ENCODE measurements around the gene MYO5A.
A peak's percentile ranks its signal among the peaks of the same experiment; 100 is the strongest.

Gene MYO5A

DNA sequence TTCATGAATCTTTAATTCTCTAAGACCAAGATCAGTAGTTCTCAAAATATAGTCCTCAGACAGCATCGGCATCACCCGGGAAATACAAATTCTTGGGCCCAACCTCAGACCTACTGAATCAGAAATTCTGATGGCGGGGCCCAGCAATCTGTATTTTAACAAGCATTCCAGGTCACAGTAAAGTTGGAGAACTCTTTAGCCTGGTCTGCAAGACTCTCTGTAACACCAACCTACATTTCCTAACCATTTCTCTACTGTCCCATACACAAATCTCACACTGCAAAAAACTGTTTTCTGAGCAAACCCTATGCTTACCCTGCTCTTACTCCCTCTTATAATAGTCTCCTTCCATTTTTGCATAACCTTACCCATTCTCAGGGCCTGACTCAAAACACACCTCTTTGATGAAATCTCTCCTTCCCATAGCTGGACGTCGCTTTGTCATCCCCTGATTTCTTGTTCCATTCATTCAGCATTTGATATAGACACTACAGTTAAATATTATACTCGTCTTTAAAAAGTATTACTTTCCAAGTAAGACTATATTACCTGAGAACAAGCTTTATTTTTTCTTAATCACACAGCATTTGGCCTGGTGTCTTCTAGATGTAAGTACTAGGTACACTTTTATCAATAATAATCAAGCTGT is 149.8 kb downstream of the MYO5A start:
- FAIRE-seq (no peak), DNase-seq (ENCODE audit: insufficient read length, low spot score) (no peak)

DNA sequence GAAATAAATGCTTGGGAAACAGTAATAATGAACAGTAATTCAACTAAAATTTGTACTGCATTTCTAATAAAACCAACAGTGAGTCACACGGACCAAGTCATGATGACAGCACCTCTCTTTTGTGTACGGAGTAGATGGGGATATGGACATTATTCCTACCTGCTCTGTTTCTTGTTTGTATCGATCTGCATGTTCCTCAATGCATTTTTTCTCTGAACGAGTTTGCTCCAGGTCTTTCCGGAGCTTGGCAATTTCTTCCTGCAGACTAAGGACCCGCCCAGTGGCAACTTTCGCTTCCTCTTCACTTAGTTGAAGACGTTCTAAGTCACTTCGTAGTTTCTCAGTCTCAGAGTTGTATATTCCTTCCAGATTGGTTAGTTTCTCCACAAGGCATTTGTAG is 158.7 kb downstream of the MYO5A start:
- FAIRE-seq: no peak
- DNase-seq (ENCODE audit: insufficient read length, low spot score): no peak

DNA sequence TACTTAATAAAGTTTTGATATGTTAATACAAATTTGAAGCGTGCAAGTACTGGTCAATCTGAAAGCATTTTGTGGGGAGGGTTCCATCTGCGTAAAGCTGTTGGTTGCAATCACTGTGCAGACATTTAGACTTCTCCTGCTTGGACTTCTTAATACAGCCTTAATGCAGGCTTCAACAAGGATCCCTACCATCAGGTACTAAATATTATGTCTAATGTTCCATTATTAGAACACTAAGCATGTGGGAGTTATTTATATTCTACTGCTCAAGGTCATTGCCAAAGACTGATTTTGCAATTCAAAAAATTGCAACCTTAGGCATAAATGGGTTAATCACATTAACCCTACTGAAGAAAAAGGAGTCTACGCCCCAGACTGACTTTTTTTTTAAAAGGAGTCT is 159.2 kb downstream of the MYO5A start:
- no peak for DNase-seq (ENCODE audit: insufficient read length, low spot score)
- no peak for FAIRE-seq

DNA sequence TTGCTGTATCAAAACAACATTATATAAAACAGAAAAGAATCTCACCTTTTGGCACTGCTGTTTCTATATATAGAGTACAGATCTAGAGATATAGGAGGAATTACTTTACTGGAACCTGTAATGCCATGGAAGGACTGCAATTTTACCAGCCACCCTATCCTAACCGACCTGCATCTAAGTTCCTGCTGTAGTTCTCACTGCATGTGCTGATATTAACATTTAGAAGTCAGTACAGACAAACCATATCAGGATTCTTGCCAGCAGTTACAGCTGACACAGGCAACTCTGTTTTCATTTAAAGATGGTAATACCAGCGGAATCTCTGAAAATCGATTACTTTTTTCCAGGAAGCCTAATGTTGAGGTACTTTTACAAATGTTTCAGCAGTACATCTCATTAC is 159.7 kb downstream of the MYO5A start:
- FAIRE-seq: no peak
- DNase-seq (ENCODE audit: insufficient read length, low spot score): no peak

DNA sequence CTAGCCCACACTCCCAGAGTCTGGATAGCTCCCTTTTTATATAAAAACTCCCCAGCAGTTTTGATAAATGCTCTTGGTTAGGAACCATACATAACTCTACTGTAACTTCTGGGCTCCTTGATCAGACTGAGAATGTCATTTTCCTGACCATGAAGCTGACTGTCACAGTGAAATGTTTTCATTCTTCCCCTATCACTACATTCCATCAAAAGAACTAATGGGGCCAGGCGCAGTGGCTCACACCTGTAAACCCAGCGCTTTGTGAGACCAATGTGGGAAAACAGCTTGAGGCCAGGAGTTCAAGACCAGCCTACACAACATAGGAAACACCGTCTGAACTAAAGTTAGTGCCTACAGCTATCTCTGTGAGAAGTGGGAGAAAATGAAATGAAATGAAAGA is 160.3 kb downstream of the MYO5A start:
- FAIRE-seq: no peak

DNA sequence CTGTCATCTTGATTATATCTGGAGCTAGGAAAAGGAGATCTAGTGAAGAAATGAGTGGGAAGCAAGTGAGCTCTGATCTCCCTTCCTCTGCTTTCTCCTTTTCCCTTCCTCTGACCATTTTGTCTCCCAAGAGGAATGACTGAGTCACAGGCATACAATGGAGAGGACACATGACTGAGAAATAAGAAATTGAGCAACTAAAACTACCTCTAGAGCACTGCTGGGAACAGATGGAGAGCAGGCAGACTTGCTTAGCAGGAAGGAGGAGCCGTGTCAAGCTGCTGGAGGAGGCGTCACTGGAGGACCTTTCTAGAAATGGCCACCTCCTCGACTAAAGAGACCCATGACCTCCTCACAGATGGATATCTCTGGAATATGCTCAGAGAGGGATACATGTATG is 166.2 kb downstream of the MYO5A start:
- DNase-seq (ENCODE audit: insufficient read length, low spot score) (no peak), FAIRE-seq (no peak)

More for the DNA sequence above, 160.3 kb downstream of the MYO5A start:
- DNase-seq (ENCODE audit: insufficient read length, low spot score): no peak

DNA sequence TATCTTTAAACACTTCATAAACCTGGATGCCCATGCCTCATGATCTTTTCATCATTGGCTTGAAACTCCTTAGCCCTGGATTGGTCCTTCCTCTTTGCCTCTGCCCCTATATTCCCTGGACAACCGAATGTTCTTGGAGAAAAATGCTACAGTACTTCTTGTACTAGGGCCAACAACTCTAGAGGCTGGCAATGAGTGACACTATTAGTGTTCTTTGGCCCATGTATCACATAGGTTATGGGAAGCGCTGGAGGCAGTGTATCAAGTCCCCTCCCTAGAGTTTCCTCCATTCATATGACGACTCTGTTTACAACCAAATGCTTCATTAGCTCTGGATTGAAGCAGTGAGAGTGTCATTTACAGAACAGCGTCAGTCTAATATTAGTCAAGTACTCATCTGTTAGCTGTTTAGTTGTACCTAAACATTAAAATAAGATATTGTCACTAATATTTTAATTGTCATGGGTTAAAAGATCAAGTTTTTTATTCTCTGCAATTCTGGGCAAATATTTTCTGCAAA is 166.6 kb downstream of the MYO5A start:
- FAIRE-seq: no peak
- no peak for DNase-seq (ENCODE audit: insufficient read length, low spot score)

DNA sequence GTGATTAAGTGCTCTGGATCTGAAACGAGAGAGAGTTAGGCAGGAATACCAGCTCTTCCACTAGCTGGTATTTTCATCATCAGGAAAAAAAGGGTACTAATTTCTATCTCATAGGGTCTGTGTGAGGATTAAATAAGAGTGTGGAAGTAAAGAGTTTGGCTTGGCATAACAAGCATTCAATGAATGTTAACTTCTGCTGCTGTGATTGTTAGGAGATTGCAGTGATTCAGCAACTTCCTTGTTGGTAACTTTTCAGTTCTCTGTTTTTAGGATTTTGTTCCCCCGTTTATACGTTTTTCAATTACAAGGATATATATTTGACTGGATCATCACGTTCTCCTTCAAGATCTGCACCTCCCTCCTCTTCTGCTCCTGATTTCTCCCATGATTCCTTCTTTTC is 167.2 kb downstream of the MYO5A start:
- DNase-seq (ENCODE audit: insufficient read length, low spot score) (no peak), FAIRE-seq (no peak)

DNA sequence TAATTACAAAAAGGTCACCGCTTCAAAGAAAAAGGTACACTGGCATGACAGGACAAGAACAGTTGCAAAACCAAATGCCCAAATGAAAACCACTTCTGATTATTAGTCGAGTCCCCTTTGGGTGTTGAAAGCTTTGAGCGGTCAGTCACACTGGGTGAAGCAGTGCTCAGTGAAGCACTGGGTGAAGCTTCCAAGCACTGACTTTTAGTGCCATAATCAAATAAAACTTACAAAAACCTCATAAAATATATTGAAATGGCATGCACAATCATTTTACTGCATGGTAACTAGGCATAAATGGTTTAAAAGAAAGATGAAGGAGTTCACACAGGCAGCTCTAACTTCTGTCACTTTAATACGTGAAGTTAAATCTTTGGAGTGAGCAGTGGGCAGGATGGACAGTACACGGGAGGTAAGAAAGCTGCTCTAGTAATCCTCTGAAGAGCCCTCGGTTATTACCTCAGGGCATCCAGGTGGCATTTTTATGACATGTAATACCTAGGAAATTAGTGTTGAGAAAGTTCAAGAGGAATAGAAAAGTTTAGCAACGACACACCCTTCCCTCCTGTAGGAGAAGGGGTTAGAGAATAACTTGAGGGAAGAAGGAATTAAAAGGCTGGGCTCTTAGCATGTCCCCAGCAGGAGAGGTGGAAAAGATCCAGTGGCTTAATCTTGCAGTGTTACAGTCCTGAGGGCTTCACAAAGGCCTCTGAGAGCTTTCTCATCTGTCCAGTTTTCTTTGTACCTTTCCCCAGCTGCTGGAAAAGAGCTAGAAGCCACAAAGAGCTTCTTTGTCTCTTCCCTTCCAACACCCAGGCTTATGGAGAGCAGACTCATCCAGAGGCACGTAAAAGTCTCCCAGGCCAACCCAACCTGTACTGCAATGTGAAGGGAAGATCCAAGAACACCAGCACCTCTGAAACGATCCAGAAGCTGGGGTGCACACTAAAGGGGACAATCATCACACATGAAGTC is 168.2 kb downstream of the MYO5A start:
- FAIRE-seq (no peak), DNase-seq (ENCODE audit: insufficient read length, low spot score) (no peak)

DNA sequence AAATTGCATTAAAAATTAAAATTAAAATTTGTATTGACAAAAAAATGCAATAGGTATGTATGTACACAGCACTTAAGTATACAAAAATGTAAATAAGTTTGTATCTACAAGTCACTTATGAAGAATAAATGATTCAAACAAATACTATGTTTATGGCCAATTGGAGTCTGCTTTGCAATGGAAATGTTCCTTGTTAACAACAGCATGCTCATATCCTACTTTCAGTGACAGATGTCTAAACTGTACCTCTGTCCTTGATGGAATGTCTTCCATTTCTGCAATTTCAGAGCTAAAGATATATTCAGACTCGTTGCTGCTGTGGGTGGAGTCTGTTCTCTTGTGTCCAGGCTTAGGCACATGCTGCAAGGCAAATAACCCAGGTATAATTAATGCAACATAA is 169.0 kb downstream of the MYO5A start:
- DNase-seq (ENCODE audit: insufficient read length, low spot score) (no peak), FAIRE-seq (no peak)

DNA sequence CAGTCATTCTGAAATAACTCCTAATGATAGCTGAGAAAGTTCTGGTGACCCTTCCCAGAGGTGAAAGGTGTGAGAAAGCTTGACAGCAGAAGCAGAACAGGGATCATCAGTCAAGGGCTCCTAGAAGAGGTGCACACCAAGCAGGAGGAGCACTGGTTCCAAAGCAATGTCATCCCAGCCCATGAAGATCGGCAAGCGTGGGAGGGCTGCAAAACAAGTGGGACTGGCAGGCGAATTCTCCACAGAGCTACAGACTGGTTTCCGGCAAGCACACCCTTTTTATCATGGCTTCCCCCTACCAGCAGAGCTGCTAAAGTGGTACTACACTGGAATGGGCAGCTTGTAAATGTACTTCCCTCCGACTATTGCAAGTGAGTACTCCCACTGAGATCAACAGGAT is 170.7 kb downstream of the MYO5A start:
- no peak for FAIRE-seq
- DNase-seq (ENCODE audit: insufficient read length, low spot score): no peak

DNA sequence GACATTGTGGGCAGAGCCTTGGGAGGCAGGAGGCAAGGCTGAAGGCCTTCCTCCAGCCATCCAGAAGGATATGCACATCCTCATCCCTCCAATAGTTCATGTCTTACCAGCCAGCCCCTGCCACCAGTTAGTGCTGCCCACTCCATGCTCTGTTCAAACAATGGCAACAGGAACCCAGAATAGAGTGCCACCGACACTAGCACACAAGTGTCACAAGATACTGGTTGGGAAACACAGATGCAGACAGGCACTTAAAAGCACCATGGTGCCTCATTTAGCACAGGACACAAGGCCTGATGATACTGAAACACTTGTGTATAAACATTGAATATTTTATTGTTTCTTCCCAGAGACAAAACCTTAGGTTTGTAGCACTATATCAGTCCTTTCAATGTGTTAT is 176.6 kb downstream of the MYO5A start:
- DNase-seq (ENCODE audit: insufficient read length, low spot score) (no peak), FAIRE-seq (no peak)

DNA sequence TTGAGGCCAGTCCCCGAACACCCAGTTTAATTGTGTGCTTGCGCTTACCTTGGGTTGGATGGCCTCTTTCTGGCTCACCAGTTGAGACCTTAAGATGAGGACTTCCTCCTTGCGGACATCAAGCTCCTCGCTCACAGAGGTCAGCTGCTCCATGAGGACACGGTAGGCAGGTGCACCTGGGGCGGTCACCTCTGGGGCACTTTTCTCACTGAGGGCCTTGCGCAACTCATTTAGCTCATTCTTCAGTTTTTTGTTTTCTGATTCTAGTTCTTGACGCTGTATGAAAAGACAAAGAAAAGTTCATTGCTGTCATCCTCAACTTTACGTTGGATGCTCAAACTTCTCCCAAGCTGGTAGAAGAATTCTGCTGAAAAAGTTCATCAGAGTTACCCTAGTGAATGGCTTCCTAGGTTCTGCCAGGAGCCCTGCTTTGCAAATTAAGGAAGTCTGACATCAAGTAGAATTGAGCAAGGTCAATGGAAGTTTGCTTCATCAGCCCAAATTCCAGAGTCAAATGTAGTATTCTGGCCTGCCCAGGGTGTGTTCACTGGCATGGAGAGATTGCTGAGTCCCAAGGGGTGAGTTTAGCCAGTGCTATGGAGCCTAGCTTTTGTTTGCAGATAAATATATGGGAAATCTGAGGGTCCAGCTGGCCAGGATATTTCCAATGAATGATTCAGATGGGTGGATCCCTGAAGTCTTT is 177.3 kb downstream of the MYO5A start:
- no peak for DNase-seq (ENCODE audit: insufficient read length, low spot score)
- no peak for FAIRE-seq

DNA sequence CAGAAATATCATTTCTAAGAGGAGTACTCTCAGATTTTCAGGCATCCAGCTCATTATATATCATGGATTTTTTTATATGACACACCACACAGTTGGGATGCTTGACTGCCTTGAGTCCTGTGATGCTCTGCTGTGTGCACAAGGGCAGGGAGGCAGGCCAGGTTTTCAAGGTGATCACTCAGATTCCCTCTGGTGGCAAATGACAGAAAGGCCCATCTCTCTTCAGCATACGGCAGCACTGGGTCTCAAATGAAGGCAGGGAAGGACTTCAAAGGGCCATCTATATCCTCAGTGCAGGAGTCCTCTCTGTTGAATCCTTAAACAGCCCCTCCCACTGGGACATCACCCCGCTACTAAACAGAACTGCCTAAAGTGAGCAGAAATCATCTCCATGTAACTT is 178.3 kb downstream of the MYO5A start:
- DNase-seq (ENCODE audit: insufficient read length, low spot score): no peak
- no peak for FAIRE-seq

DNA sequence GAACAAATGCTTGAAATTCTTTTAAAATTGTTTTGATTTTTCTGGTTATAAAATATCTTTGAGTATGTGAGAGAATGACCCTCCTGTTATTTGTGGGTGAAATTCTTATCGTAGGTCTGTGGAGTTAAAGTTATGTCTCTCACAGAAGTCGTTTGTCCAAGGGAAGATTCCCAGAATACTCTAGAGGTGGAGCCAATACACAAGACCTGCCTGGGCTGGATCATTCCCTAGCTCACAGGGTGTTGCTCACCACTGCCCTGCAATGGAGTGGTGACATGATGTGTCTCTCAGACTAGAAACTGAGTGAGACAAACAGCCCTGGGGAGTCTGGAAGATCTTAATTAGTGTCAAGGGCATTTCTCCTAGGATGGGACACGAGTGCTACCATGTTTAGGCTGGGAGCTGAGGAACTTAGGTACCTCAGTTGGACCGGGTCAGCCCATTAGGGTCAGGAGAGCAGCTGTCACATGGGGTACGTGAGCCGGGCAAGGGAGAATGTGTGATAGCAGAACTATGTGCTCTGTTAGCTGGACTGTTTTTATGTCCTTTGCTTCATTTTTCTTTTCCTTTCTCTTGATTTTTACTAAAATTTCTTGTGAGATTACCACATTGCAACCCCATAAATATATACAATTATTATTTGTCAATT is 179.5 kb downstream of the MYO5A start:
- FAIRE-seq (no peak), DNase-seq (ENCODE audit: insufficient read length, low spot score) (peak; percentile 33)

DNA sequence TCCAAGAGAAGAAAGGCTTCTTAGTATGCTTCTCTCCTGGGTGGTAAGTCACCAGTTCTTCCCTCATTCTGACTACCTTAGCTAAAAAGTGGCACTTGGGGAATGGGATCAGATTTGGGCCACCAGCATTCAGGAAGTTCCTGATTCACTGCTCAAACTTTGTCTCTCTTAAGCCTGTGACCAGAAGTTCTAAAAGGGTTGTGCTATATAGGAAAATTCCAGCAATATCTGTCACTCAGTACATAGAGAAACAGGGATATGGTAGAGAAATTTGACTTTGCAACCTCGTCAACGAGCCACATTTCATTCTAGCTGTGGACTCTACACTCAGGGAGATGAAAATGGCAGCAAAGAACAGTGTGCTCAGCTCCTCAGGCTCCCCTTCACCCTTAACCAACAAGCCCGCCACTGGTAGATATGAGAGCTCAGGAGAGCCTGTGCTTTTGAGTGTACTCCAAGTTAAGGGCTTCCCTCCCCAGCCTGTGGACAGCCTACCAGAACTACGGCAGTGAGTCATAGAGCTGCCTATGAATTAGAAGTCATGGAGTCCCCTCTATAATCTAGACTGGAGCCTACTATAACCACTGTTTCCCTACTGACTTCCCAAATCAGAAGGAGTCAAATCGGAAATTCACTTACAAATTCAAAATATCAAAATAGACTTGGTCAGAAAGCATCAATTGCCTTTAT is 180.5 kb downstream of the MYO5A start:
- FAIRE-seq (no peak), DNase-seq (ENCODE audit: insufficient read length, low spot score) (peak; percentile 26)

DNA sequence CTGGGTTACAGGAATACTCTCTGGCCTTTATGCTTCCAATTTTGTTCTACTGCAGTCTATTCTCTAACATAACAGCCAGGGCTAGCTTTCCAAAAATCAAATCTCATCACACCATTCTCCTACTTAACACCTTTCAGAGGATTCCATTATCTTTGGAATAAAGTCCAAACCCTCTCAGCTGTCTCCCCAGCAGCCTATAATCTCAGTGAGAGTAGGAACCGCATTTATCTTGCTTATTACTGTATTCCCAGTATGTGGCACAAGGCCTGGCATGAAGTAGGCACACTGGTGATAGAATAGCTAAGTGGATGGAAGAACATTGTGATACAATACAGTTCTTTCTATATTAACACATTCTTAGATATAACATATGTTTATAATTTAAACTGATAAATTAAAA is 184.1 kb downstream of the MYO5A start:
- no peak for FAIRE-seq

DNA sequence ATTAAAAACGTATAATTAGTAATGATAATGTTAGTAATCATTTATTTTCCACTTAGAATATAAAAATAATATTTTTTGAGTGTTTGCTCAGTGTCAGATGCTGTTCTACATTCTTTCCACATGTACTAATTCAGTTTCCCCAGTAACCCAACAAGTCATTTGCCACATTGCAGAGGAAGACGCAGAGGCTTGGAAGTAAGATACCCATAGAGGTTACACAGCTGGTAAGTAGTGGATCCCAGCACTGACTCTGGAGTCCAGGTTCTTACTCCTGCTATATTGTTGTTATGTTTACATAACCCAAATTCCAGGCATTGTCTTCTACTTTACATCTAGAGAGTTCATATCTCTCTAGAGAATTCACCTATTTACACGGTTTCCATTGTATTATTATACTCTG is 184.8 kb downstream of the MYO5A start:
- FAIRE-seq: no peak

More for the DNA sequence above, 184.1 kb downstream of the MYO5A start:
- DNase-seq (ENCODE audit: insufficient read length, low spot score): no peak

DNA sequence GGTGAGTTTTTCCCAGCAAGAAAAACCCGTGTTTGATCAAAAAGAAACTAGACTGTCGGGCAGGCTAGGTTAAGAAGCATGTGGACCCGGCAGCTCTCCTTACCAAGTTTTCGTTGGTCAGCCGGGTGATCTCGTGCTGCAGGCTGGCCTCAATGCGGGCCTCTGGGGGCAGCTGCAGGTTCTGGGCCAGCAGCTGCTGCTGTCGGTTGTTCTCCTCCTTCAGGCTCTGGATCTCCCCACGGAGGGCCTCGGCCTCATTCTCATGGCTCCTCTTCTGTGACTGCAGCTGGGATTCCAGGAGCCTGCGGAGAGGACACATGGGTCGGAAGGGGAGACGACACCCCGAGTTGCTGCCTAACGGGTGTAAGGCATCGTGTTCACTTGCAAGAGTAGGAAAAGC is 188.6 kb downstream of the MYO5A start:
- FAIRE-seq: no peak
- no peak for DNase-seq (ENCODE audit: insufficient read length, low spot score)

More for the DNA sequence above, 184.8 kb downstream of the MYO5A start:
- DNase-seq (ENCODE audit: insufficient read length, low spot score): no peak

DNA sequence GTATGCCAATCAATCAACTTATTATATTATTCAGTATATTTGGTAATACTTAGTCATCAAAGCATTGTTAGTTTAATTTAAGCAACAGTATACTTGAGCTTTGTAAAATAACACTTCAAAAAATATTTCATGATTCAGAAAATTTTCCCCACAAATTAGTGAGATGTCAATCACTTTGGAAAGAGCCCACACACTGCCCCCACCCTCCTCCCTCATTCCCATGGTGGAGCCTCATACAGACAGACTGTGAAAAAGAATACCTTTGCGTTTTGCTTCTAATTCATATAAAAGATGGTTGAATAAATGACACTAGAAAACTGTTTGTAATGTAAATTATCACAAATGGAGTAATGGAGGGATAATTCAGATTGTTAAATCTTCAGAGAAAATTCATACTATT is 189.8 kb downstream of the MYO5A start:
- FAIRE-seq (no peak), DNase-seq (ENCODE audit: insufficient read length, low spot score) (no peak)

Measured in HTR-8/SVneo (cell line).